A673 (cell line): Measurements from ENCODE around the gene SPHK1. TPM values are rescaled to one million over a fixed set of nuclear protein-coding genes. Genes with fewer than 3 reads are reported as not detected.
A peak's percentile ranks its signal among the peaks of the same experiment; 100 is the strongest.

ENCODE experiments used
- Bru-seq: library from RNA; stranded (reverse); fragments of 400-500 nt; gene quantifications from one replicate; lab custom pipeline; 2021; lab: Mats Ljungman, UMichigan
- BruChase-seq, 2 experiments: library from RNA; stranded (reverse); fragments of 400-500 nt; gene quantifications; one replicate each; lab custom pipeline; 2021; lab: Mats Ljungman, UMichigan
- BruUV-seq: library from RNA; stranded (reverse); fragments of 400-500 nt; replicated peaks from 2 replicates; lab custom pipeline; 2021; lab: Mats Ljungman, UMichigan
- CTCF ChIA-PET: fragments of 300-600 bp; sonication (Branson Sonifier 250); formaldehyde crosslinking; loops from one replicate; lab custom pipeline; 2022; ENCODE audit warnings: antibody characterized with exemption; lab: Charles Lee
- POLR2A ChIA-PET: fragments of 300-600 bp; sonication (Branson Sonifier 250); formaldehyde crosslinking; loops from one replicate; lab custom pipeline; 2022; ENCODE audit warnings: antibody characterized with exemption; ENCODE audit not compliant: low non-redundant PET; lab: Charles Lee
- DNase-seq: peaks from one replicate; pipeline ENCODE4 v3.0.0-alpha.2; 2015; ENCODE audit warnings: low spot score
- H3K27ac ChIP-seq: fragments of 200-600 bp; sonication (generic); 2 replicates; pipeline ENCODE4 v1.5.1; 2016; ENCODE audit warnings: mixed run types, low read depth, mild to moderate bottlenecking, mixed read lengths, antibody characterized with exemption, low read length; ENCODE audit not compliant: poor library complexity, severe bottlenecking
- H3K27me3 ChIP-seq: fragments of 200-600 bp; sonication (generic); replicated peaks from 2 replicates; pipeline ENCODE4 v1.6.1; 2017; ENCODE audit warnings: mixed run types, low read depth, mild to moderate bottlenecking, mixed read lengths, antibody characterized with exemption, low read length; ENCODE audit not compliant: insufficient read depth, poor library complexity
- H3K36me3 ChIP-seq: fragments of 200-600 bp; sonication (generic); 2 replicates; pipeline ENCODE4 v1.6.1; 2016; ENCODE audit warnings: mixed run types, mild to moderate bottlenecking, mixed read lengths, antibody characterized with exemption, low read length; ENCODE audit not compliant: insufficient read depth, poor library complexity, severe bottlenecking
- H3K4me1 ChIP-seq: fragments of 200-600 bp; sonication (generic); 2 replicates; pipeline ENCODE4 v1.6.1; 2017; ENCODE audit warnings: mixed run types, mild to moderate bottlenecking, mixed read lengths, antibody characterized with exemption, low read length; ENCODE audit not compliant: insufficient read depth, poor library complexity, severe bottlenecking
- H3K4me3 ChIP-seq: fragments of 200-600 bp; sonication (generic); 2 replicates; pipeline ENCODE4 v1.5.1; 2016; ENCODE audit warnings: low read depth, mixed run types, mild to moderate bottlenecking, mixed read lengths, low read length; ENCODE audit not compliant: poor library complexity, severe bottlenecking
- H3K9me3 ChIP-seq: fragments of 200-600 bp; sonication (generic); 2 replicates; pipeline ENCODE4 v1.6.1; 2016; ENCODE audit warnings: mixed run types, low read depth, mild to moderate bottlenecking, mixed read lengths, antibody characterized with exemption, low read length; ENCODE audit not compliant: poor library complexity, severe bottlenecking
- CTCF ChIP-seq: fragments of 300-800, 200-600 bp; sonication (generic); conservative IDR thresholded peaks from 2 replicates; pipeline ENCODE4 v1.5.1; 2017; ENCODE audit warnings: low read depth, mild to moderate bottlenecking, antibody characterized with exemption, low read length, moderate library complexity, mixed read lengths
- EZH2 ChIP-seq: fragments of 200-600 bp; sonication (generic); IDR thresholded peaks from 2 replicates; pipeline ENCODE4 v1.6.1; 2017; ENCODE audit warnings: borderline replicate concordance, low read depth, mild to moderate bottlenecking, mixed read lengths, antibody characterized with exemption, low read length; ENCODE audit not compliant: poor library complexity, severe bottlenecking
- intact Hi-C: fragments of 100-400 bp; cut with micrococcal nuclease; formaldehyde crosslinking; loops from one replicate; pipeline ENCODE4 v1.10.0; 2022; ENCODE audit not compliant: unreplicated experiment
- long read RNA-seq: library from polyadenylated mRNA; stranded (forward); transcript quantifications from one replicate; pipeline ENCODE4 v2.0.0, GENCODE V29; 2022
- total RNA-seq: library from RNA; stranded (reverse); gene quantifications from 2 replicates; pipeline ENCODE4 v1.2.3, GENCODE V29; 2021

Gene SPHK1
- 0.50 and 0.54 TPM in 2 replicates for total RNA-seq
- percentile 7 among the genes with signal in this experiment for Bru-seq, nascent RNA
- BruChase-seq, experiment 1, labeled RNA remaining after a 2-hour chase, result not detected
- BruChase-seq, experiment 2, labeled RNA remaining after a 6-hour chase, result percentile 7 among the genes with signal in this experiment
- long read RNA-seq, partial matches to known transcripts, result 1 of 5 reads
- long read RNA-seq, other reads (novel, unspliced or antisense), result 0 of 5 reads

- ChIA-PET CTCF (interaction anchor here (0.7 kb wide), 1 partner anchor 144 kb away, joined by 3 read pairs; no protein-coding TSS in a partner anchor), POLR2A (interaction anchor here (0.7 kb wide), 1 partner anchor 122 kb away, joined by 3 read pairs; no protein-coding TSS in a partner anchor)
- H3K36me3 ChIP-seq, result no peaks in the 10 kb centered on the region
- TF ChIP-seq CTCF (no peak), EZH2 (no peak)
- BruUV-seq, result no TSS peak
- intact Hi-C loops, result no loop called here
- peaks cover 24% of the 10 kb centered on the region for H3K4me1 ChIP-seq
- H3K9me3 ChIP-seq, result no peaks in the 10 kb centered on the region
- no peak within 1 kb of the TSS for H3K27ac ChIP-seq
- peak; percentile 74 for DNase-seq
- peak within 1 kb of the TSS; percentile 48 for H3K4me3 ChIP-seq
- peaks cover 19% of the 10 kb centered on the region for H3K27me3 ChIP-seq
Measured at GRCh38 chr17:76384222-76384986, at the start of gene SPHK1. Gene SPHK1 (plus strand): TSS chr17:76384609. CDS start chr17:76385645, 1,036 bp downstream.

GRCh38 chr17:76335716-76336381 is 48.6 kb upstream of the SPHK1 start:
- TF ChIP-seq CTCF, result no peak
- TF ChIP-seq EZH2, result no peak
- intact Hi-C loops, result no loop called here
- Histone ChIP-seq H3K4me1 (no peaks in the 10 kb centered on the region), H3K27ac (no peak overlapping the region), H3K9me3 (no peaks in the 10 kb centered on the region), H3K36me3 (peaks cover under 1% of the 10 kb centered on the region), H3K27me3 (no peaks in the 10 kb centered on the region), H3K4me3 (no peak overlapping the region)
- no peak for DNase-seq
- ChIA-PET CTCF (no interaction called here), POLR2A (no interaction called here)
- BruUV-seq, result no TSS peak

GRCh38 chr17:76336756-76337412 is 47.5 kb upstream of the SPHK1 start:
- no peak overlapping the region for H3K27ac ChIP-seq
- intact Hi-C loops, result no loop called here
- H3K36me3 ChIP-seq, result peaks cover 4% of the 10 kb centered on the region
- BruUV-seq, result no TSS peak
- no peaks in the 10 kb centered on the region for H3K4me1 ChIP-seq
- H3K27me3 ChIP-seq, result no peaks in the 10 kb centered on the region
- CTCF ChIA-PET, result no interaction called here
- no peaks in the 10 kb centered on the region for H3K9me3 ChIP-seq
- TF ChIP-seq EZH2 (no peak), CTCF (no peak)
- DNase-seq, result no peak
- no peak overlapping the region for H3K4me3 ChIP-seq
- POLR2A ChIA-PET, result no interaction called here
